ENCODE results near the gene TMPRSS11A.

The TMPRSS11A gene

DNA sequence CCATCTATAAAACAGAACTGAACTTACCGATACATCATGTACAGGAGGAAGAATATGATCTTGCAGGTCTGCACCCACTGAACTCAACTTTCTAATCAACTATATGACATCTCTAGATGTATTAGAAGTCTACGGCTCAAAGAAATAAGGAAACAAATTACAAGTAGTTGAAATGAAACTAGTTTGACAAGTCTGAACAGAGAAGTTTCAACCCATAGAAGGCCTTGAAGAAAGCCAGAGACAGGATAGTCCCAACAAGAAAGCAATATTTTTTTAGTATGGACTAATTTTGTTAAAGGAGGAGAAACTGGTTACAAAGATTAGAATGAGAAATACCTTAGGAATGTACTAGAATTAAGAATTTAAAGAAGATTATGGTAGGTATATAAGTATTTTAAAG, at the start of gene TMPRSS11A:
Gene TMPRSS11A, minus strand, starts transcription at position 138 of the 400 bp plus-strand sequence. Its CDS starts 100 bp downstream, at position 38.
- no peak for DNase-seq

DNA sequence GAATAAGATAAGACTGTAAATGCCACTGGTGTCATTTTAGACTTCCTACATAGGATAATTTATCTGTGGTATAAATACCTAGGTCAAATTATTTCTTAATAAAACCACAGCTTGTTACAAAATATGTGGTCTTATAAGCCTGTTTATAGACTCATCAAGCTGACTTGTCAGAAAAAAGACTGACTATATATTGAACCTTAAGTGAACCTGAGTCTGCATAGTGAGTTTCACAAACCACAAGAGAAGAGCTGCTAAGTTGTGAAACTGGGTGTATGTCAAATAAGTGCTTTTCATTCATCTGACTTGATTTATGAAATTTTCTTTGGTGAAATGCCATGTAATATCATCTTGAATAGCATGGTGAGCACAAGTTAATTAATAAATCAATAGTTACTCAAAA, 48.4 kb upstream of the TMPRSS11A start:
- no peak for DNase-seq

GRCh38 chr4:68002906-68003305, 39.6 kb upstream of the TMPRSS11A start:
- DNase-seq: no peak

DNA sequence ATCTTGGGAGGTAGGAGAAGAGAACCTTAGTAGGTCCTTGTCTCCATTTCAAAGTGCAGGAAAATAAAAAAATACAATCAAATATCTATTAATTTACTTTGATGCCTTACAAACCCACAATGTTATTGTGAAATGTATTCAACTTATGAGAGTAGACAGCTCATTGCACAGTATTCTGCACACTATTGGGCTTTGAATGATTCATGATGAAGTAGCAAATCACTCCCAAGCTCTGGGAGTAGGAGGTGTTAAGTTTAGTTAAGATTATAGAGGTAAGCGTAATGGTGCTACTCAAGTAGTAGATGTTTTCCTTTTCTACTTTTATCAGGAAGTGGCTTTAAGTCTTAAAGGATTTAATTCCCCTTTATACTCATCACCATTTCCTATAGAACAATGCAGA, 32.8 kb upstream of the TMPRSS11A start:
- no peak for DNase-seq

DNA sequence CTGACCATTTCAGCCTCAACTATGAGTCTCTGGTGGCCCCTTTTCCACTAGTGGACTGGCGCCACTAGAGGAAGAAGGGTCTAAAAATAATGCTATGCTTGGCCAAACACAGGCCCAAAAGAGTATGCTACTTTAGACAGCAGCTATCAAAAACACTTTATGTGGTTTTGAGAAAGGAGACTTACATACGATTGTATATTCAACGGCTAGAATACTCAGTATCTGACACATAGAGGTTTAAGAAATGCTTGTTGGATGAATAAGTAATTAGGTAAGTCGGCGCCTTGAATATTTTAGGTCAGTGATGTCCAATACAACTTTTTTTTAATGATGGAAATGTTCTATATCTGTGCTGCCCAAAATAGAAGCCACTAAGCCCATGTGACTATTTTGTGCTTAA, 25.7 kb upstream of the TMPRSS11A start:
- no peak for DNase-seq

GRCh38 chr4:67983333-67983732, 20.0 kb upstream of the TMPRSS11A start:
- no peak for DNase-seq

GRCh38 chr4:67980512-67980911, 17.2 kb upstream of the TMPRSS11A start:
- DNase-seq: no peak

DNA sequence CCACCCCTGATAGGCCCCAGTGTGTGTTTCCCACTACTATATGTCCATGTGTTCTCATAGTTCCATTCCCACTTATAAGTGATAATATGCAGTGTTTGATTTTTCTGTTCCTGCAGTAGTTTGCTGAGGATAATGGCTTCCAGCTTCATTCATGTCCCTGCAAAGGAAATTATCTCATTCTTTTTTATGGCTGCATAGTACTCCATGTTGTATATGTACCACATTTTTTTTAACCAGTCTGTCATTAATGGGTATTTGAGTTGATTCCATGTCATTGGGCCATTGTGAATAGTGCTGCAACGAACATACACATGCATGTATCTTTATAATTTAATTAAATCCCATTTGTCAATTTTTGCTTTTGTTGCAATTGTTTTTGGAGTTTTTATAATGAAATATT, 10.3 kb upstream of the TMPRSS11A start:
- no peak for DNase-seq

GRCh38 chr4:67954890-67955289, 8.4 kb downstream of the TMPRSS11A start:
- no peak for DNase-seq

DNA sequence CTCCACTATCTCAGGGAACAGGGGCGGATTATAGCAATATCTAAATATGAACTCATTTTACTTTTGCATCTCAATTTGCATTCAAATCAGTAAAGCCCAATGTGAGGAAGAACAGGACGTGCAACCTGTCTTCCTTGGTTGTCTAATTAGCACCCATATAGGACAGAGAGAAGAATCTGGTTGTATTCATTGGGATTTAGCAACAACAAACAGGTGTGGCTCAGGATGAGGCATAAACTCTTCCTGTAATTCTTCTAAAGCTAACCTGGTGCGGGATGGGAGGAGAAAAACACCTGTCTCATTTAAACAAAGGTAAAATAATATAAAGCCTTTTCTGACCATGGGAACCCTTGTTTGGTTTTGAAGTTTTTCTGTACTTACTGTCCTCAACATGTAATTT, 22.2 kb downstream of the TMPRSS11A start:
- no peak for DNase-seq

- no peak for DNase-seq
Observed at GRCh38 chr4:67940506-67940905, 22.8 kb downstream of the TMPRSS11A start.

- DNase-seq: no peak
Observed at GRCh38 chr4:67939195-67939594, 24.1 kb downstream of the TMPRSS11A start.

- DNase-seq: no peak
Observed at GRCh38 chr4:67935888-67936287, 27.4 kb downstream of the TMPRSS11A start.

DNA sequence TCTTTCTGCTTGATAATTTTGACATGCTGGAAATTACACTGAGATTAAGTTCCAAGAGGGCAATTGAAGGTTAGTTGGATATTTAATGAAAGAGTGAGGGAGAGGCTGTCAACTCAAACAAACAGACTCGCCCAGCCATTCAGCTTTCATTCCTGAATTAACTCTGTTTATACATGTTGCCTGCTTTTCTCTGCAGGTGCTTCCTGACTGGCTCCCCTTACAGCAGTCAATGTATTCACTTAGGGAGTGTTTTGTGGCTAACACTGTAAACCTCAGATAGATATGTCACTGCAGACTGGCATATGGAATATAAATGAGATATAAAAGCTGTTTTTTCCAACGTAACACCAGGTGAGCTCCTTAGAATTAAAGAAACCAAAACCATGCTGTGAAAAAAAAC, 28.7 kb downstream of the TMPRSS11A start:
- DNase-seq: no peak

DNA sequence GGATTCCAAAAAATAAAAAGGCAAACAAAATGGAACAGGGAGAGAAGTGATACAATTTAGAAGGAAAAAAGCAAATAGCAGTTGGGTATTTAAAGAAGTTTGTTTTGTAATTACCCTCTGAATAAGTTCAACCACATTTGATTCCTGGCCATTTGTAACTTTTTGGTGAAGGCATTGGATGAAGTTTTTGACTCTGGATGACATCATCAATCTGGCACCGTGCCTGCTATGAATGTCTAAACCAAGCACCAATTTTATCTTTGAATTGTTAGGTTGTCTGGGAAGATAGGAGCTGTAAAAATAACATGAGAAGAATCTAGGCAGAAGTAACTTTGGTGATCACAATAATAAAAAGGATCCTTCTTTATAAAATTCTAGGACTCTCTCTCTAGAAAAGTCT, 29.5 kb downstream of the TMPRSS11A start:
- DNase-seq: no peak

GRCh38 chr4:67933038-67933437, 30.3 kb downstream of the TMPRSS11A start:
- DNase-seq: no peak

DNA sequence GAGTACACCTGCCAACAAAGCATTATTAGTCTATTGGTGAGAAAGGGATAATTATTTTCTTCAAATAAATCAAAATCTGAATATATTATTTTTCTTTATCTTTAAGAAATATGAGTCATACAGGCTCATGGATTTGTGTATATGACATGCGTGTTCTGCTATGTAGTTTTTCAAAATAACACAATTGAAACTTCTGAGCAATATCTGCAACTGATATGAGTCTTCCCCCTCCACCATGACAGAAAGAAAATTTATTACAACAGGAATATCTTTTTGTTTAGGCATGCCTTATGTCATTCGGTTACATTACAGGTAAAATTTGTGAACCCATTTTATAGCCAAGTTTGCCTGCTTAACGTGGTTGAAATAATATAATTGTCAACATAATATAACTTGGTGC, 32.0 kb downstream of the TMPRSS11A start:
- DNase-seq: no peak

GRCh38 chr4:67929426-67929825, 33.9 kb downstream of the TMPRSS11A start:
- no peak for DNase-seq

GRCh38 chr4:67928546-67928945, 34.7 kb downstream of the TMPRSS11A start:
- no peak for DNase-seq

- DNase-seq: no peak
Observed at GRCh38 chr4:67927251-67927650, 36.0 kb downstream of the TMPRSS11A start.

GRCh38 chr4:67926485-67926884, 36.8 kb downstream of the TMPRSS11A start:
- DNase-seq: no peak

GRCh38 chr4:67922697-67923096, 40.6 kb downstream of the TMPRSS11A start:
- DNase-seq: no peak

DNA sequence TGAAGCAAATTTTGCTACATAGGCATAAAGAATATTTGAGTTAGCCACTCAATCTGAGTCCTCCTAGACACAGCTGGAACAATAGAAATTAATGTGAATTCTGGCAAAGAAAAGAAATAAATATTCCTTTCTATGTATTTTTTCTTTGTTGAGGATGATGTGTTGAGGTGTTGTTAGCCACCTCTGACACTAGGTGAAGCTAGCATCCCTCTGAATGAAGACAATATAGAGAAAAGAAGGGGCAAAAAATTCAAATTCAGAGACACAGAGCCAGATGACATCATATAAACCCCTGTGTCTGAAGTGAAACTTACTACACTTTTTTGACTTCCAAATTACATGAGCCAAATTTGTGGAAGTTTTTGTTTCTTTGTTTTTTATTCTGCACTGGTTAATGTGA, 44.9 kb downstream of the TMPRSS11A start:
- DNase-seq: no peak

DNA sequence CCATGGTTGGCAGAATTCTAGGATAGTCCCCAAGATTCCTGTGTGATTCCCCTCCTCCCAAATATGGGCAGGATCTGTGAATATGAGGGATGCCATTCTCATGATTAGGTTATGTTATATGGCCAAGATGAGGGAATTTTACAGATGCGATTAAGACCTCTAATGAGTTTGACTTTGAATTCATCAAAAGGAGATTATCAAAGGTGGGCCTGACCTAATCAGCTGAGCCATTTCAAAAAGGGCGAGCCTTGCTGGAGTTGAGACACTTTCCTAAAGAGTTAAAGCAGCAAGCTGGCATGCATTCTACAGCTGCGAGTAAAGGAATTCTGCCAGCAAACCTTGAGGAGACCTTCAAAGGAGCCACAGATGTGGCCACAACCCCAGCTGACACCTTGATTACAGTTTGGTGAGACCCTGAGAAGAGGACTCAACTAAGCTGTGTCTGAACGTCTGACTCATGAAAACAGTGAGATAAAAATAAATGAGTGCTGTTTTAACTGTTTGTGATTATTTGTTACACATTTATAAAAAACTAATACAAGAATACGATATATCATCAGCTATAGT, 47.8 kb downstream of the TMPRSS11A start:
- DNase-seq: no peak

- DNase-seq: no peak
Observed at GRCh38 chr4:67912080-67912479, 51.2 kb downstream of the TMPRSS11A start.

GRCh38 chr4:67911638-67912037, 51.7 kb downstream of the TMPRSS11A start:
- DNase-seq: no peak

All from CD4-positive, alpha-beta T cell treated with Interleukin-17A for 4 hours (primary cell).